Activated CD8-positive, alpha-beta memory T cell treated with anti-CD3 and anti-CD28 coated beads, Interleukin-2, amount 50 U/mL, for 1 hour (primary cell): Measurements from ENCODE around the gene CRACDL.

ENCODE experiments used
- DNase-seq: peaks from one replicate; pipeline ENCODE4 v3.0.0-alpha.2; 2020; ENCODE audit errors: extremely low read depth

The CRACDL gene

GRCh38 chr2:98926601-98927000, 9.4 kb downstream of the CRACDL start:
- DNase-seq, result no peak

GRCh38 chr2:98924910-98925309, 11.1 kb downstream of the CRACDL start:
- no peak for DNase-seq

GRCh38 chr2:98924038-98924830, 11.8 kb downstream of the CRACDL start:
- DNase-seq, result no peak

GRCh38 chr2:98923244-98923940, 12.6 kb downstream of the CRACDL start:
- no peak for DNase-seq

GRCh38 chr2:98921062-98921461, 15.0 kb downstream of the CRACDL start:
- no peak for DNase-seq

- DNase-seq, result no peak
Measured at GRCh38 chr2:98917031-98917471, 19.0 kb downstream of the CRACDL start.

GRCh38 chr2:98915751-98916358, 20.2 kb downstream of the CRACDL start:
- no peak for DNase-seq

GRCh38 chr2:98914713-98915580, 21.1 kb downstream of the CRACDL start:
- no peak for DNase-seq

GRCh38 chr2:98913916-98914712, 21.9 kb downstream of the CRACDL start:
- no peak for DNase-seq

- no peak for DNase-seq
Measured at GRCh38 chr2:98912957-98913915, 22.8 kb downstream of the CRACDL start.

- DNase-seq, result no peak
Measured at GRCh38 chr2:98912221-98912851, 23.7 kb downstream of the CRACDL start.

GRCh38 chr2:98911376-98912154, 24.5 kb downstream of the CRACDL start:
- no peak for DNase-seq

- DNase-seq, result no peak
Measured at GRCh38 chr2:98911126-98911375, 25.0 kb downstream of the CRACDL start.

- no peak for DNase-seq
Measured at GRCh38 chr2:98910349-98911125, 25.5 kb downstream of the CRACDL start.

GRCh38 chr2:98909317-98910211, 26.5 kb downstream of the CRACDL start:
- DNase-seq, result no peak

GRCh38 chr2:98908931-98909316, 27.1 kb downstream of the CRACDL start:
- no peak for DNase-seq
